ENCODE results near the gene CSNK1G3. TPM values are rescaled to one million over a fixed set of nuclear protein-coding genes. Genes with fewer than 3 reads are reported as not detected.
"Not testable (repeated sequence)": the region's sequence is repeated elsewhere in the genome, so short reads cannot be mapped to it uniquely, and the experiment has no call there.

The CSNK1G3 gene
- total and polyA plus RNA-seq, 3 donors from 2014 or later, result 17.9 to 53.1 (median 32.1) TPM

GRCh38 chr5:123486951-123487655 lies 24.9 kb upstream of the CSNK1G3 start:
- Histone ChIP-seq H3K9me3 (no peaks in the 10 kb centered on the region), H3K4me1 (no peaks in the 10 kb centered on the region), H3K27me3 (no peaks in the 10 kb centered on the region), H3K4me3 (no peak overlapping the region), H3K27ac (no peak overlapping the region), H3K36me3 (ENCODE audit: low read depth, missing control alignments) (no peaks in the 10 kb centered on the region)
- TF ChIP-seq CTCF (IDR thresholded peaks at IDR 0.05), result no peak
- TF ChIP-seq POLR2A (IDR thresholded peaks at IDR 0.05), result no peak
- 40 to 48% methylated on average over 7 of the region's 7 CpGs for WGBS, 2 donors
- intact Hi-C loops (cut with DNase I; ENCODE audit: low total_unique reads), result no loop called here
- no peak for DNase-seq

- intact Hi-C loops (cut with DNase I; ENCODE audit: low total_unique reads), result no loop called here
- 90 to 92% methylated on average over 5 of the region's 5 CpGs for WGBS, 2 donors
- H3K27me3 ChIP-seq, result no peaks in the 10 kb centered on the region
- H3K9me3 ChIP-seq, result no peaks in the 10 kb centered on the region
- no peak overlapping the region for H3K4me3 ChIP-seq
- no peak for TF ChIP-seq POLR2A (IDR thresholded peaks at IDR 0.05)
- no peak for TF ChIP-seq CTCF (IDR thresholded peaks at IDR 0.05)
- H3K36me3 ChIP-seq (ENCODE audit: low read depth, missing control alignments), result no peaks in the 10 kb centered on the region
- H3K27ac ChIP-seq, result no peak overlapping the region
- H3K4me1 ChIP-seq, result no peaks in the 10 kb centered on the region
- no peak for DNase-seq
These were observed 21.0 kb upstream of the CSNK1G3 start for GRCh38 chr5:123490974-123491373.

- DNase-seq; H3K4me3 ChIP-seq; H3K9me3 ChIP-seq; intact Hi-C loops (cut with DNase I; ENCODE audit: low total_unique reads); H3K36me3 ChIP-seq (ENCODE audit: low read depth, missing control alignments); H3K27me3 ChIP-seq; H3K27ac ChIP-seq; H3K4me1 ChIP-seq: not testable (repeated sequence)
- WGBS, 2 donors, result 97 to 98% methylated on average over 2 of the region's 2 CpGs
These were observed 16.8 kb upstream of the CSNK1G3 start for GRCh38 chr5:123495211-123495610.

- no peaks in the 10 kb centered on the region for H3K9me3 ChIP-seq
- no peak overlapping the region for H3K27ac ChIP-seq
- no peaks in the 10 kb centered on the region for H3K36me3 ChIP-seq (ENCODE audit: low read depth, missing control alignments)
- intact Hi-C loops (cut with DNase I; ENCODE audit: low total_unique reads), result no loop called here
- TF ChIP-seq POLR2A (IDR thresholded peaks at IDR 0.05) (no peak), CTCF (IDR thresholded peaks at IDR 0.05) (no peak)
- no peak for DNase-seq
- no peak overlapping the region for H3K4me3 ChIP-seq
- no peaks in the 10 kb centered on the region for H3K27me3 ChIP-seq
- WGBS, 2 donors, result 65 to 68% methylated on average over 3 of the region's 3 CpGs
- H3K4me1 ChIP-seq, result no peaks in the 10 kb centered on the region
These were observed 15.1 kb upstream of the CSNK1G3 start for GRCh38 chr5:123496892-123497291.

GRCh38 chr5:123500471-123500870 lies 11.5 kb upstream of the CSNK1G3 start:
- H3K27me3 ChIP-seq, result no peaks in the 10 kb centered on the region
- no peak for DNase-seq
- no peak overlapping the region for H3K4me3 ChIP-seq
- intact Hi-C loops (cut with DNase I; ENCODE audit: low total_unique reads), result no loop called here
- no peaks in the 10 kb centered on the region for H3K36me3 ChIP-seq (ENCODE audit: low read depth, missing control alignments)
- 90 to 92% methylated on average over 4 of the region's 4 CpGs for WGBS, 2 donors
- TF ChIP-seq POLR2A (IDR thresholded peaks at IDR 0.05) (no peak), CTCF (IDR thresholded peaks at IDR 0.05) (no peak)
- H3K9me3 ChIP-seq, result no peaks in the 10 kb centered on the region
- H3K27ac ChIP-seq, result no peak overlapping the region
- no peaks in the 10 kb centered on the region for H3K4me1 ChIP-seq

Measured in testis (tissue), 3 donors.